Astrocyte (in vitro differentiated cells and primary cell): ENCODE data around the gene DPPA5.
"Not testable (repeated sequence)": the region's sequence is repeated elsewhere in the genome, so short reads cannot be mapped to it uniquely, and the experiment has no call there.

Source experiments
- EZH2 ChIP-seq: IDR thresholded peaks from 2 replicates; pipeline ENCODE4 v1.6.1; 2012; ENCODE audit warnings: mild to moderate bottlenecking, low read length, inconsistent platforms; ENCODE audit not compliant: insufficient read depth
- TF ChIP-seq, protein P1 (sequence below): IDR thresholded peaks from 2 replicates; pipeline ENCODE4 v1.5.1; 2011; ENCODE audit warnings: low read depth, mild to moderate bottlenecking, inconsistent platforms, low read length, moderate library complexity; ENCODE audit not compliant: insufficient read depth

GRCh38 chr6:73381531-73381930, 27.5 kb upstream of the DPPA5 start:
- TF ChIP-seq EZH2, result not testable (repeated sequence)
- TF ChIP-seq, protein P1, sequence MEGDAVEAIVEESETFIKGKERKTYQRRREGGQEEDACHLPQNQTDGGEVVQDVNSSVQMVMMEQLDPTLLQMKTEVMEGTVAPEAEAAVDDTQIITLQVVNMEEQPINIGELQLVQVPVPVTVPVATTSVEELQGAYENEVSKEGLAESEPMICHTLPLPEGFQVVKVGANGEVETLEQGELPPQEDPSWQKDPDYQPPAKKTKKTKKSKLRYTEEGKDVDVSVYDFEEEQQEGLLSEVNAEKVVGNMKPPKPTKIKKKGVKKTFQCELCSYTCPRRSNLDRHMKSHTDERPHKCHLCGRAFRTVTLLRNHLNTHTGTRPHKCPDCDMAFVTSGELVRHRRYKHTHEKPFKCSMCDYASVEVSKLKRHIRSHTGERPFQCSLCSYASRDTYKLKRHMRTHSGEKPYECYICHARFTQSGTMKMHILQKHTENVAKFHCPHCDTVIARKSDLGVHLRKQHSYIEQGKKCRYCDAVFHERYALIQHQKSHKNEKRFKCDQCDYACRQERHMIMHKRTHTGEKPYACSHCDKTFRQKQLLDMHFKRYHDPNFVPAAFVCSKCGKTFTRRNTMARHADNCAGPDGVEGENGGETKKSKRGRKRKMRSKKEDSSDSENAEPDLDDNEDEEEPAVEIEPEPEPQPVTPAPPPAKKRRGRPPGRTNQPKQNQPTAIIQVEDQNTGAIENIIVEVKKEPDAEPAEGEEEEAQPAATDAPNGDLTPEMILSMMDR, result not testable (repeated sequence)
